Hepatocyte (in vitro differentiated cells): ENCODE data around the gene FBXO8.

Experiments
- EZH2phosphoT487 ChIP-seq: fragments of 200-600 bp; sonication (generic); IDR thresholded peaks from one replicate; pipeline ENCODE4 v1.6.1; 2018; ENCODE audit warnings: antibody characterized with exemption, mild to moderate bottlenecking, low read depth, moderate library complexity; ENCODE audit not compliant: unreplicated experiment, severe bottlenecking
- TF ChIP-seq, protein P1 (sequence below): fragments of 200-600 bp; sonication (generic); IDR thresholded peaks from 2 replicates; pipeline ENCODE4 v1.5.1; 2016; ENCODE audit warnings: antibody characterized with exemption, mild to moderate bottlenecking; ENCODE audit not compliant: poor library complexity

DNA sequence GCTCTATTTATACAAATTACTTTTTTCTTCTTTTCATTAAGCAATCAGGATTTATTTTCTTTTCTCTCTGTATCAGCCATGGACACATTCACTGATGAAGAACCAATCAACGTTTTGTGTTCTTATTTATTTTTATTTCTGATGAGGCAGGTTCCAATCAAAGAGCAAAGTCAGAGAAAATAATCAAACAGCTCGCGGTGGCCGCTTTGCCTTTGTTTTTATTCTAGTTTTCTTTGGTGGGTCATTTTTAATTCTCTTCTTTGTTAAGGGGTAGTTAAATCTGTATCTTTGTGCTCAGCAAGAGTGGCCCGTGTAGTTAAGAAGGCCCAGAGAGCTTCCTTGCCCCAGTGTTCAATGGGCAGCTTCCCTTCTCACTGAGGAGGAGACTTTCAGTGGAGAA, 71.4 kb downstream of the FBXO8 start:
- TF ChIP-seq, protein P1, sequence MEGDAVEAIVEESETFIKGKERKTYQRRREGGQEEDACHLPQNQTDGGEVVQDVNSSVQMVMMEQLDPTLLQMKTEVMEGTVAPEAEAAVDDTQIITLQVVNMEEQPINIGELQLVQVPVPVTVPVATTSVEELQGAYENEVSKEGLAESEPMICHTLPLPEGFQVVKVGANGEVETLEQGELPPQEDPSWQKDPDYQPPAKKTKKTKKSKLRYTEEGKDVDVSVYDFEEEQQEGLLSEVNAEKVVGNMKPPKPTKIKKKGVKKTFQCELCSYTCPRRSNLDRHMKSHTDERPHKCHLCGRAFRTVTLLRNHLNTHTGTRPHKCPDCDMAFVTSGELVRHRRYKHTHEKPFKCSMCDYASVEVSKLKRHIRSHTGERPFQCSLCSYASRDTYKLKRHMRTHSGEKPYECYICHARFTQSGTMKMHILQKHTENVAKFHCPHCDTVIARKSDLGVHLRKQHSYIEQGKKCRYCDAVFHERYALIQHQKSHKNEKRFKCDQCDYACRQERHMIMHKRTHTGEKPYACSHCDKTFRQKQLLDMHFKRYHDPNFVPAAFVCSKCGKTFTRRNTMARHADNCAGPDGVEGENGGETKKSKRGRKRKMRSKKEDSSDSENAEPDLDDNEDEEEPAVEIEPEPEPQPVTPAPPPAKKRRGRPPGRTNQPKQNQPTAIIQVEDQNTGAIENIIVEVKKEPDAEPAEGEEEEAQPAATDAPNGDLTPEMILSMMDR = no peak
- TF ChIP-seq EZH2phosphoT487 = peak; percentile 65
